ENCODE measurements around the gene PIK3R2. TPM values are rescaled to one million over a fixed set of nuclear protein-coding genes. Genes with fewer than 3 reads are reported as not detected.

Gene PIK3R2
- total and polyA plus RNA-seq, 2 experiments from 2014 or later = 8.5 to 66.6 TPM

DNA sequence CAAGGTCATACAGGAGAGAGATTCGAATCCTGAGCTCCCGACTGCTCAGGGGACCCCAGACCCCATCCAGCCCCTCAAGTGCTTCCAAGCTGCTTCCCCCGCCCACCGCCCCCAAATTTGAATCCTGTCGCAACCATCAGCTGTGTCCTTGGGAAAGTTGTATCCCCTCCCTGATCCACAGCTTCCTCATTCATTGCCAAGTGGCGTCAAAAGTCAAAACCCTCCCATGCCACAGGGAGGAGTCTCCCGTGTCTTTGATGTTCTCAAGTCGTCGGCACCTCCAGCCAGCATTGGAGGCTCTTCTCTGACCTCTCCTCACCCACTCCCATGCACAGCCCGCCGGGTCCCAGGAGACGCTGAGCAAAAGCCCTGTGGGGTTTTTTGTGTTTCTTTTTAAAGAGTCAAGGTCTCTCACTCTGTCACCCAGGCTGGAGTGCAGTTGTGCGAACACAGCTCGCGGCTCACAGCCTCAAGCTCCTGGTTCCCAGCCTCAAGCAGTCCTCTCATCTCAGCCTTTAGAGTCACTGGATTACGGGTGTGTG lies 17.8 kb downstream of the PIK3R2 start (continued):
- TF ChIP-seq, protein P1, sequence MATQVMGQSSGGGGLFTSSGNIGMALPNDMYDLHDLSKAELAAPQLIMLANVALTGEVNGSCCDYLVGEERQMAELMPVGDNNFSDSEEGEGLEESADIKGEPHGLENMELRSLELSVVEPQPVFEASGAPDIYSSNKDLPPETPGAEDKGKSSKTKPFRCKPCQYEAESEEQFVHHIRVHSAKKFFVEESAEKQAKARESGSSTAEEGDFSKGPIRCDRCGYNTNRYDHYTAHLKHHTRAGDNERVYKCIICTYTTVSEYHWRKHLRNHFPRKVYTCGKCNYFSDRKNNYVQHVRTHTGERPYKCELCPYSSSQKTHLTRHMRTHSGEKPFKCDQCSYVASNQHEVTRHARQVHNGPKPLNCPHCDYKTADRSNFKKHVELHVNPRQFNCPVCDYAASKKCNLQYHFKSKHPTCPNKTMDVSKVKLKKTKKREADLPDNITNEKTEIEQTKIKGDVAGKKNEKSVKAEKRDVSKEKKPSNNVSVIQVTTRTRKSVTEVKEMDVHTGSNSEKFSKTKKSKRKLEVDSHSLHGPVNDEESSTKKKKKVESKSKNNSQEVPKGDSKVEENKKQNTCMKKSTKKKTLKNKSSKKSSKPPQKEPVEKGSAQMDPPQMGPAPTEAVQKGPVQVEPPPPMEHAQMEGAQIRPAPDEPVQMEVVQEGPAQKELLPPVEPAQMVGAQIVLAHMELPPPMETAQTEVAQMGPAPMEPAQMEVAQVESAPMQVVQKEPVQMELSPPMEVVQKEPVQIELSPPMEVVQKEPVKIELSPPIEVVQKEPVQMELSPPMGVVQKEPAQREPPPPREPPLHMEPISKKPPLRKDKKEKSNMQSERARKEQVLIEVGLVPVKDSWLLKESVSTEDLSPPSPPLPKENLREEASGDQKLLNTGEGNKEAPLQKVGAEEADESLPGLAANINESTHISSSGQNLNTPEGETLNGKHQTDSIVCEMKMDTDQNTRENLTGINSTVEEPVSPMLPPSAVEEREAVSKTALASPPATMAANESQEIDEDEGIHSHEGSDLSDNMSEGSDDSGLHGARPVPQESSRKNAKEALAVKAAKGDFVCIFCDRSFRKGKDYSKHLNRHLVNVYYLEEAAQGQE (IDR thresholded peaks at IDR 0.05; ENCODE audit: unreplicated experiment) = no peak
- TF ChIP-seq, protein P2, sequence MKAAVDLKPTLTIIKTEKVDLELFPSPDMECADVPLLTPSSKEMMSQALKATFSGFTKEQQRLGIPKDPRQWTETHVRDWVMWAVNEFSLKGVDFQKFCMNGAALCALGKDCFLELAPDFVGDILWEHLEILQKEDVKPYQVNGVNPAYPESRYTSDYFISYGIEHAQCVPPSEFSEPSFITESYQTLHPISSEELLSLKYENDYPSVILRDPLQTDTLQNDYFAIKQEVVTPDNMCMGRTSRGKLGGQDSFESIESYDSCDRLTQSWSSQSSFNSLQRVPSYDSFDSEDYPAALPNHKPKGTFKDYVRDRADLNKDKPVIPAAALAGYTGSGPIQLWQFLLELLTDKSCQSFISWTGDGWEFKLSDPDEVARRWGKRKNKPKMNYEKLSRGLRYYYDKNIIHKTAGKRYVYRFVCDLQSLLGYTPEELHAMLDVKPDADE (IDR thresholded peaks at IDR 0.05) = no peak
- TF ChIP-seq NANOG (IDR thresholded peaks at IDR 0.05; ENCODE audit: borderline replicate concordance) (no peak), STAT1 (IDR thresholded peaks at IDR 0.05; ENCODE audit: unreplicated experiment) (no peak)
- TF ChIP-seq, protein P3, sequence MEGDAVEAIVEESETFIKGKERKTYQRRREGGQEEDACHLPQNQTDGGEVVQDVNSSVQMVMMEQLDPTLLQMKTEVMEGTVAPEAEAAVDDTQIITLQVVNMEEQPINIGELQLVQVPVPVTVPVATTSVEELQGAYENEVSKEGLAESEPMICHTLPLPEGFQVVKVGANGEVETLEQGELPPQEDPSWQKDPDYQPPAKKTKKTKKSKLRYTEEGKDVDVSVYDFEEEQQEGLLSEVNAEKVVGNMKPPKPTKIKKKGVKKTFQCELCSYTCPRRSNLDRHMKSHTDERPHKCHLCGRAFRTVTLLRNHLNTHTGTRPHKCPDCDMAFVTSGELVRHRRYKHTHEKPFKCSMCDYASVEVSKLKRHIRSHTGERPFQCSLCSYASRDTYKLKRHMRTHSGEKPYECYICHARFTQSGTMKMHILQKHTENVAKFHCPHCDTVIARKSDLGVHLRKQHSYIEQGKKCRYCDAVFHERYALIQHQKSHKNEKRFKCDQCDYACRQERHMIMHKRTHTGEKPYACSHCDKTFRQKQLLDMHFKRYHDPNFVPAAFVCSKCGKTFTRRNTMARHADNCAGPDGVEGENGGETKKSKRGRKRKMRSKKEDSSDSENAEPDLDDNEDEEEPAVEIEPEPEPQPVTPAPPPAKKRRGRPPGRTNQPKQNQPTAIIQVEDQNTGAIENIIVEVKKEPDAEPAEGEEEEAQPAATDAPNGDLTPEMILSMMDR (conservative IDR thresholded peaks at IDR 0.05; ENCODE audit: low read depth in 2 of 2) = no peak

DNA sequence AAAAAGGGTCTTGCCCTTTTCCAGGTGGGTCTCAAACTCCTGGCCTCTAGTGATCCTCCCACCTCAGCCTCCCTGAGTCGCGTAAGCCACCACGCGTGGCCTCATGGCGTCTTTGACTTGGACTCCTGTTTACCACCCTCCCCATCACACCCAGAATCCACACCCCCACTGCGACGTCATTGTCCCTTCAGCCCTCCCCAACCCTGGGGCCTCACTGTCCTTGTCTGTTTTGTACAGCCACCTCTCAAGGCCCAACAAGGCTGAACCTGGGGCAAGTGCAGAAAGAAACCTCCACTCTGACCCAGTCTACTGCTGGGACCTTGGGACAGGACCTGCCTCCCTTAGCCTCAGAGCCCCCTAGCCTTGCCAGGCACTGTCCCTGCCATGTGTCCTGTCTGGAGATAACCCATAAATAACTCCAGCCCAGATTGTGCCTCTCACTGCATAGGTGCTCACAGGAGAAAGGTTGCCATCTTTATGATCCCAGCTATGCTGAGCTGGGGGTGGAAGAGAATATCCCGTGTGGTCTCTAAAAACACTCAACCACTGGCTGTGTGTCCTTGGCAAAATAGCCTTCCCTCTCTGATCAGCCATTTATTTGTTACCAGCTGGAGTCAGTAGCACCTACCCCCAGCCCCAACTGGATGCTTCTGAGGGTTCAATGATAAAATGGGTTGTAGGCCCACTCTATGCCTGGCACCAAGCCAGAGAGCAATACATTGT lies 18.8 kb downstream of the PIK3R2 start:
- Histone ChIP-seq H4K20me1 (replicated peaks; ENCODE audit: insufficient read depth) (no peaks in the 10 kb centered on the region), H3F3A (replicated peaks; ENCODE audit: low read depth) (peaks cover 13% of the 10 kb centered on the region), H3K4me1 (ENCODE audit: insufficient read depth) (peaks cover 4% of the 10 kb centered on the region), H3K36me3 (ENCODE audit: insufficient read depth) (no peaks in the 10 kb centered on the region; the same call in 1 of the 2 replicates), H3K27ac (ENCODE audit: low read depth) (no peak overlapping the region), H3K27me3 (ENCODE audit: insufficient read depth) (peaks cover 12% of the 10 kb centered on the region), H2AFZ (no peak overlapping the region), H3K4me2 (no peak overlapping the region), H3K4me3 (no peak overlapping the region), H3K79me2 (replicated peaks; ENCODE audit: insufficient read depth) (no peaks in the 10 kb centered on the region), H3K9me2 (ENCODE audit: insufficient read depth) (no peaks in the 10 kb centered on the region)
- ATAC-seq (no peak), DNase-seq (ENCODE audit: low spot score) (no peak)
- peaks cover 26% of the 10 kb centered on the region for H3K36me3 Mint-ChIP-seq (ENCODE audit: low read depth)
- H3K27ac Mint-ChIP-seq = no peak overlapping the region
- H3K9me3 Mint-ChIP-seq = no peaks in the 10 kb centered on the region
- no peak overlapping the region for H3K4me3 Mint-ChIP-seq
- peaks cover 6% of the 10 kb centered on the region for H3K4me1 Mint-ChIP-seq
- TF ChIP-seq ZNF331 (CRISPR knock-in tag; IDR thresholded peaks at IDR 0.05; ENCODE audit: low read depth) = no peak
- no peak for TF ChIP-seq CREB1 (CRISPR knock-in tag; IDR thresholded peaks at IDR 0.05; ENCODE audit: low read depth)
- H3K27me3 Mint-ChIP-seq (ENCODE audit: insufficient read depth, low read depth, poor library complexity) = peaks cover 22% of the 10 kb centered on the region

Data from GM23338 (cell line).